Trophoblast cell (in vitro differentiated cells and primary cell): ENCODE measurements around the gene DSG2.

Source experiments
- DNase-seq, 2 donors: peaks; one replicate each; pipeline ENCODE4 v3.0.0-alpha.2; 2016
- H2AFZ ChIP-seq: 2 replicates; pipeline ENCODE4 v1.6.1; 2013; ENCODE audit warnings: low read length, moderate library complexity, mild to moderate bottlenecking; ENCODE audit not compliant: insufficient read depth, poor library complexity
- H2AK5ac ChIP-seq: 2 replicates; pipeline ENCODE4 v1.6.1; 2013; ENCODE audit warnings: mild to moderate bottlenecking, low read length
- H2BK120ac ChIP-seq: 2 replicates; pipeline ENCODE4 v1.6.1; 2013; ENCODE audit warnings: low read length, mild to moderate bottlenecking, moderate library complexity; ENCODE audit not compliant: insufficient read depth, poor library complexity
- H2BK12ac ChIP-seq: 2 replicates; pipeline ENCODE4 v1.6.1; 2013; ENCODE audit warnings: mild to moderate bottlenecking, low read length, moderate library complexity
- H2BK5ac ChIP-seq: 2 replicates; pipeline ENCODE4 v1.6.1; 2013; ENCODE audit warnings: low read length, low read depth, moderate library complexity, mild to moderate bottlenecking; ENCODE audit not compliant: poor library complexity
- H3K14ac ChIP-seq: 2 replicates; pipeline ENCODE4 v1.6.1; 2013; ENCODE audit warnings: mild to moderate bottlenecking, low read length
- H3K18ac ChIP-seq: 2 replicates; pipeline ENCODE4 v1.6.1; 2013; ENCODE audit warnings: mild to moderate bottlenecking, low read length
- H3K23ac ChIP-seq: 2 replicates; pipeline ENCODE4 v1.6.1; 2013; ENCODE audit warnings: low read length
- H3K27ac ChIP-seq: 2 replicates; pipeline ENCODE4 v1.5.1; 2013; ENCODE audit warnings: low read depth, mild to moderate bottlenecking, inconsistent platforms, low read length, moderate library complexity
- H3K27me3 ChIP-seq: 2 replicates; pipeline ENCODE4 v1.6.1; 2013; ENCODE audit warnings: inconsistent platforms, mild to moderate bottlenecking, low read length, moderate library complexity; ENCODE audit not compliant: insufficient read depth
- H3K36me3 ChIP-seq, 2 experiments: 1 replicate in 1 of 2; 2 replicates in 1 of 2; pipeline ENCODE4 v1.6.1; 2013; ENCODE audit warnings: low read length in 2 of 2, mild to moderate bottlenecking in 2 of 2, moderate library complexity in 1 of 2; ENCODE audit not compliant: insufficient read depth in 2 of 2, control insufficient read depth in 1 of 2
- H3K4ac ChIP-seq: 2 replicates; pipeline ENCODE4 v1.6.1; 2013; ENCODE audit warnings: low read depth, mild to moderate bottlenecking, low read length, moderate library complexity
- H3K4me1 ChIP-seq, 2 experiments: 1 replicate in 1 of 2; 2 replicates in 1 of 2; pipeline ENCODE4 v1.6.1; 2013; ENCODE audit warnings: low read length in 2 of 2, mild to moderate bottlenecking in 2 of 2, moderate library complexity in 1 of 2; ENCODE audit not compliant: insufficient read depth in 2 of 2, control insufficient read depth in 1 of 2
- H3K4me2 ChIP-seq: 2 replicates; pipeline ENCODE4 v1.6.1; 2013; ENCODE audit warnings: inconsistent platforms, mild to moderate bottlenecking, low read length, moderate library complexity
- H3K4me3 ChIP-seq: 2 replicates; pipeline ENCODE4 v1.5.1; 2013; ENCODE audit warnings: mild to moderate bottlenecking, low read depth, low read length, inconsistent platforms
- H3K79me1 ChIP-seq: one replicate; pipeline ENCODE4 v1.6.1; 2013; ENCODE audit warnings: low read length
- H3K79me2 ChIP-seq: 2 replicates; pipeline ENCODE4 v1.6.1; 2013; ENCODE audit warnings: low read length, mild to moderate bottlenecking; ENCODE audit not compliant: control insufficient read depth, insufficient read depth, poor library complexity
- H3K9ac ChIP-seq: 2 replicates; pipeline ENCODE4 v1.6.1; 2013; ENCODE audit warnings: mild to moderate bottlenecking, low read length
- H3K9me3 ChIP-seq: 2 replicates; pipeline ENCODE4 v1.6.1; 2013; ENCODE audit warnings: low read depth, mild to moderate bottlenecking, control low read depth, inconsistent platforms, low read length; ENCODE audit not compliant: insufficient read depth
- H4K12ac ChIP-seq: 2 replicates; pipeline ENCODE4 v1.6.1; 2013; ENCODE audit warnings: low read depth, mild to moderate bottlenecking, low read length, moderate library complexity
- H4K8ac ChIP-seq: 2 replicates; pipeline ENCODE4 v1.6.1; 2013; ENCODE audit warnings: low read depth, mild to moderate bottlenecking, low read length, moderate library complexity
- H4K91ac ChIP-seq: one replicate; pipeline ENCODE4 v1.6.1; 2013; ENCODE audit warnings: low read depth, mild to moderate bottlenecking, low read length, moderate library complexity
- WGBS: extraction: QIAGEN DNeasy Blood & Tissue Kit; methylation state at CpG from one replicate; pipeline ENCODE4 v1.1.7; 2013; ENCODE audit warnings: missing lambda C conversion rate; ENCODE audit not compliant: insufficient read length, insufficient coverage; ENCODE audit errors: extremely low coverage; 5-methylcytosine and 5-hydroxymethylcytosine counted together

The DSG2 gene

GRCh38 chr18:31509571-31509970 lies 11.6 kb downstream of the DSG2 start:
- no peak overlapping the region for H3K14ac ChIP-seq
- peaks cover 5% of the 10 kb centered on the region for H3K79me2 ChIP-seq
- no peak overlapping the region for H3K9ac ChIP-seq
- H3K27me3 ChIP-seq = no peaks in the 10 kb centered on the region
- H2BK12ac ChIP-seq = no peak overlapping the region
- H4K12ac ChIP-seq = no peak overlapping the region
- DNase-seq = no peak
- H3K18ac ChIP-seq = no peak overlapping the region
- H3K9me3 ChIP-seq = no peaks in the 10 kb centered on the region
- H3K4me3 ChIP-seq = no peak overlapping the region
- no CpG with 5 or more reads among the region's 3 CpGs for WGBS
- no peak overlapping the region for H2AK5ac ChIP-seq
- H2BK5ac ChIP-seq = no peak overlapping the region
- H3K36me3 ChIP-seq = peaks cover 0 to 2% of the 10 kb centered on the region in 2 experiments
- H2BK120ac ChIP-seq = no peak overlapping the region
- no peak overlapping the region for H2AFZ ChIP-seq
- no peak overlapping the region for H3K27ac ChIP-seq
- no peak overlapping the region for H3K23ac ChIP-seq
- no peak overlapping the region for H3K4me2 ChIP-seq
- peaks cover 11% of the 10 kb centered on the region for H3K79me1 ChIP-seq
- no peak overlapping the region for H4K91ac ChIP-seq
- no peak overlapping the region for H4K8ac ChIP-seq
- H3K4ac ChIP-seq = no peak overlapping the region
- H3K4me1 ChIP-seq = peaks cover 12 to 23% of the 10 kb centered on the region in 2 experiments

- no peak for DNase-seq
- peak overlapping the region; percentile 39 for H3K27ac ChIP-seq
- H3K23ac ChIP-seq = no peak overlapping the region
- peaks cover 11% of the 10 kb centered on the region for H3K79me1 ChIP-seq
- no peak overlapping the region for H3K4me2 ChIP-seq
- H2BK5ac ChIP-seq = no peak overlapping the region
- no peak overlapping the region for H3K18ac ChIP-seq
- no peak overlapping the region for H3K9ac ChIP-seq
- H3K79me2 ChIP-seq = peaks cover 3% of the 10 kb centered on the region
- no peak overlapping the region for H2AFZ ChIP-seq
- H4K91ac ChIP-seq = no peak overlapping the region
- no peak overlapping the region for H4K8ac ChIP-seq
- peaks cover 12 to 23% of the 10 kb centered on the region in 2 experiments for H3K4me1 ChIP-seq
- no peaks in the 10 kb centered on the region for H3K9me3 ChIP-seq
- no peak overlapping the region for H4K12ac ChIP-seq
- no peak overlapping the region for H3K4me3 ChIP-seq
- no peaks in the 10 kb centered on the region for H3K27me3 ChIP-seq
- H2BK120ac ChIP-seq = no peak overlapping the region
- peaks cover 0 to 2% of the 10 kb centered on the region in 2 experiments for H3K36me3 ChIP-seq
- H3K14ac ChIP-seq = no peak overlapping the region
- H3K4ac ChIP-seq = no peak overlapping the region
- no peak overlapping the region for H2BK12ac ChIP-seq
- H2AK5ac ChIP-seq = no peak overlapping the region
These were observed 12.3 kb downstream of the DSG2 start for GRCh38 chr18:31510319-31510718.

- WGBS = no CpG with 5 or more reads among the region's 6 CpGs
- peaks cover 12 to 23% of the 10 kb centered on the region in 2 experiments for H3K4me1 ChIP-seq
These were observed 13.1 kb downstream of the DSG2 start for GRCh38 chr18:31511098-31511497.

GRCh38 chr18:31512203-31512764 lies 14.3 kb downstream of the DSG2 start:
- no CpG with 5 or more reads among the region's 6 CpGs for WGBS
- DNase-seq = peak; percentile 85 to 86
- H3K9ac ChIP-seq = no peak overlapping the region
- peak overlapping the region; percentile 45 for H2BK120ac ChIP-seq
- H3K79me2 ChIP-seq = peaks cover 2% of the 10 kb centered on the region
- peak overlapping the region; percentile 98 for H3K27ac ChIP-seq
- peak overlapping the region; percentile 19 for H4K91ac ChIP-seq
- H3K4ac ChIP-seq = no peak overlapping the region
- no peak overlapping the region for H2AK5ac ChIP-seq
- no peak overlapping the region for H3K14ac ChIP-seq
- no peak overlapping the region for H3K23ac ChIP-seq
- H4K12ac ChIP-seq = no peak overlapping the region
- no peak overlapping the region for H4K8ac ChIP-seq
- H2AFZ ChIP-seq = no peak overlapping the region
- peak overlapping the region; percentile 43 for H2BK5ac ChIP-seq
- peaks cover 14 to 23% of the 10 kb centered on the region in 2 experiments for H3K4me1 ChIP-seq
- no peak overlapping the region for H3K18ac ChIP-seq
- H3K27me3 ChIP-seq = no peaks in the 10 kb centered on the region
- peaks cover 11% of the 10 kb centered on the region for H3K79me1 ChIP-seq
- peak overlapping the region; percentile 83 for H2BK12ac ChIP-seq
- H3K36me3 ChIP-seq = no peaks in the 10 kb centered on the region
- H3K4me2 ChIP-seq = no peak overlapping the region
- no peaks in the 10 kb centered on the region for H3K9me3 ChIP-seq
- no peak overlapping the region for H3K4me3 ChIP-seq

More at GRCh38 chr18:31511098-31511497, 13.1 kb downstream of the DSG2 start:
- no peak overlapping the region for H3K4me3 ChIP-seq
- H3K4me2 ChIP-seq = peak overlapping the region; percentile 42
- H3K79me2 ChIP-seq = no peaks in the 10 kb centered on the region
- peaks cover 11% of the 10 kb centered on the region for H3K79me1 ChIP-seq
- no peak overlapping the region for H4K8ac ChIP-seq
- H3K36me3 ChIP-seq = no peaks in the 10 kb centered on the region
- no peak overlapping the region for H3K18ac ChIP-seq
- DNase-seq = no peak
- H2AFZ ChIP-seq = no peak overlapping the region
- H2BK12ac ChIP-seq = no peak overlapping the region
- H2AK5ac ChIP-seq = no peak overlapping the region
- no peaks in the 10 kb centered on the region for H3K27me3 ChIP-seq
- no peak overlapping the region for H3K9ac ChIP-seq
- no peak overlapping the region for H2BK5ac ChIP-seq
- H3K23ac ChIP-seq = peak overlapping the region; percentile 13
- H3K14ac ChIP-seq = no peak overlapping the region
- no peak overlapping the region for H4K91ac ChIP-seq
- peak overlapping the region; percentile 39 for H3K27ac ChIP-seq
- H4K12ac ChIP-seq = no peak overlapping the region
- H2BK120ac ChIP-seq = no peak overlapping the region
- no peaks in the 10 kb centered on the region for H3K9me3 ChIP-seq
- no peak overlapping the region for H3K4ac ChIP-seq
